Pulmonary artery endothelial cell (primary cell): ENCODE measurements around the gene SLC29A1. TPM values are rescaled to one million over a fixed set of nuclear protein-coding genes. Genes with fewer than 3 reads are reported as not detected.
"Not testable (repeated sequence)": the region's sequence is repeated elsewhere in the genome, so short reads cannot be mapped to it uniquely, and the experiment has no call there.

Experiments used
- DNase-seq: peaks from one replicate; pipeline ENCODE4 v3.0.0-alpha.2; 2011; ENCODE audit warnings: low read depth, low spot score
- total RNA-seq: library from RNA; depleted of rRNA; stranded (reverse); fragments of >200 nt; gene quantifications from 2 replicates; pipeline ENCODE4 v1.2.3, GENCODE V29; 2014

SLC29A1 gene
- total RNA-seq, result 72.0 and 88.4 TPM in 2 replicates

- DNase-seq, result no peak
Measured at GRCh38 chr6:44223319-44224028, at the start of gene SLC29A1. Gene SLC29A1, plus strand, starts transcription at chr6:44223595. Its CDS starts 3,719 bp downstream, at chr6:44227314.

GRCh38 chr6:44176130-44176761, 47.1 kb upstream of the SLC29A1 start:
- DNase-seq, result no peak

- DNase-seq, result no peak
Measured at GRCh38 chr6:44176762-44177509, 46.5 kb upstream of the SLC29A1 start.

- DNase-seq, result peak; percentile 97
Measured at GRCh38 chr6:44177691-44178423, 45.5 kb upstream of the SLC29A1 start.

GRCh38 chr6:44178424-44179071, 44.8 kb upstream of the SLC29A1 start:
- DNase-seq, result no peak

- DNase-seq, result no peak
Measured at GRCh38 chr6:44179072-44179536, 44.3 kb upstream of the SLC29A1 start.

GRCh38 chr6:44179648-44180047, 43.7 kb upstream of the SLC29A1 start:
- DNase-seq, result no peak

GRCh38 chr6:44180406-44180805, 43.0 kb upstream of the SLC29A1 start:
- DNase-seq, result no peak

- no peak for DNase-seq
Measured at GRCh38 chr6:44180886-44181285, 42.5 kb upstream of the SLC29A1 start.

- not testable (repeated sequence) for DNase-seq
Measured at GRCh38 chr6:44181784-44182183, 41.6 kb upstream of the SLC29A1 start.

- no peak for DNase-seq
Measured at GRCh38 chr6:44182911-44183390, 40.4 kb upstream of the SLC29A1 start.

- no peak for DNase-seq
Measured at GRCh38 chr6:44183783-44184182, 39.6 kb upstream of the SLC29A1 start.

- not testable (repeated sequence) for DNase-seq
Measured at GRCh38 chr6:44185356-44185755, 38.0 kb upstream of the SLC29A1 start.

GRCh38 chr6:44185953-44186634, 37.3 kb upstream of the SLC29A1 start:
- DNase-seq, result no peak

GRCh38 chr6:44186635-44187025, 36.8 kb upstream of the SLC29A1 start:
- no peak for DNase-seq

- no peak for DNase-seq
Measured at GRCh38 chr6:44188819-44189218, 34.6 kb upstream of the SLC29A1 start.

- no peak for DNase-seq
Measured at GRCh38 chr6:44189257-44189656, 34.1 kb upstream of the SLC29A1 start.

- no peak for DNase-seq
Measured at GRCh38 chr6:44190715-44191114, 32.7 kb upstream of the SLC29A1 start.

GRCh38 chr6:44192428-44193041, 30.9 kb upstream of the SLC29A1 start:
- DNase-seq, result no peak
